ENCODE data around the gene C1QTNF8. TPM values are rescaled to one million over a fixed set of nuclear protein-coding genes. Genes with fewer than 3 reads are reported as not detected.
A peak's percentile ranks its signal among the peaks of the same experiment; 100 is the strongest.

C1QTNF8 gene
- total and polyA plus RNA-seq, 12 donors, result 0.15 TPM; not detected in 11

GRCh38 chr16:1107731-1108130, 11.7 kb upstream of the C1QTNF8 start:
- H3K27me3 ChIP-seq, result peaks cover 21 to 90% (median 63%) of the 10 kb centered on the region in 7 donors
- intact Hi-C loops (cut with DNase I), result loop anchor here in 5 of 10 donors (2.0 kb wide), 1 partner anchor 87 kb away; no protein-coding TSS in a partner anchor
- TF ChIP-seq CTCF (IDR thresholded peaks at IDR 0.05), result no peak
- no peaks in the 10 kb centered on the region for H3K36me3 ChIP-seq
- DNase-seq, result no peak
- no peak overlapping the region for H3K4me3 ChIP-seq
- H3K27ac ChIP-seq, result no peak overlapping the region
- no peak for ATAC-seq
- WGBS, 2 donors, result 77 to 83% methylated on average over 12 of the region's 12 CpGs
- no peaks in the 10 kb centered on the region for H3K9me3 ChIP-seq
- H3K4me1 ChIP-seq, result peaks cover 0 to 7% (median 5%) of the 10 kb centered on the region in 9 donors

GRCh38 chr16:1107141-1107540, 11.1 kb upstream of the C1QTNF8 start:
- no peak for TF ChIP-seq CTCF (IDR thresholded peaks at IDR 0.05)
- no peak overlapping the region for H3K27ac ChIP-seq
- WGBS, 2 donors, result 66 to 67% methylated on average over 22 of the region's 22 CpGs
- peaks cover 21 to 88% (median 64%) of the 10 kb centered on the region in 7 donors for H3K27me3 ChIP-seq
- intact Hi-C loops (cut with DNase I), result loop anchor here in 5 of 10 donors (2.0 kb wide), 1 partner anchor 88 kb away; no protein-coding TSS in a partner anchor
- no peak for ATAC-seq
- no peaks in the 10 kb centered on the region for H3K36me3 ChIP-seq
- DNase-seq, result no peak
- no peaks in the 10 kb centered on the region for H3K9me3 ChIP-seq
- no peak overlapping the region for H3K4me3 ChIP-seq
- H3K4me1 ChIP-seq, result peaks cover 0 to 7% (median 5%) of the 10 kb centered on the region in 9 donors

- H3K4me1 ChIP-seq, result peaks cover 0 to 7% (median 5%) of the 10 kb centered on the region in 9 donors
- DNase-seq (no peak), ATAC-seq (no peak)
- WGBS, 2 donors, result 77 to 80% methylated on average over 15 to 16 of the region's 16 CpGs
- H3K27ac ChIP-seq, result no peak overlapping the region
- H3K36me3 ChIP-seq, result no peaks in the 10 kb centered on the region
- no peaks in the 10 kb centered on the region for H3K9me3 ChIP-seq
- H3K4me3 ChIP-seq, result no peak overlapping the region
- peak in 1 of 9 donors; percentile 1 for TF ChIP-seq CTCF (IDR thresholded peaks at IDR 0.05)
- intact Hi-C loops (cut with DNase I), result loop anchor here in 7 of 10 donors (1.0 to 2.0 kb wide), 2 partner anchors 88 kb away; no protein-coding TSS in a partner anchor
- H3K27me3 ChIP-seq, result peaks cover 21 to 89% (median 69%) of the 10 kb centered on the region in 7 donors
Observed at GRCh38 chr16:1106659-1107058, 10.6 kb upstream of the C1QTNF8 start.

GRCh38 chr16:1105888-1106620, 10.0 kb upstream of the C1QTNF8 start:
- peak; percentile 60 to 82 (median 78) for TF ChIP-seq CTCF (IDR thresholded peaks at IDR 0.05)
- intact Hi-C loops (cut with DNase I), result loop anchor here in 7 of 10 donors (1.0 to 2.0 kb wide), 2 partner anchors 88 to 89 kb away; no protein-coding TSS in a partner anchor
- no peak overlapping the region for H3K27ac ChIP-seq
- H3K4me3 ChIP-seq, result no peak overlapping the region
- ATAC-seq, result peak; percentile 54 to 84 (median 69)
- no peaks in the 10 kb centered on the region for H3K9me3 ChIP-seq
- 26% methylated on average over 26 of the region's 26 CpGs for WGBS, 2 donors
- H3K4me1 ChIP-seq, result peaks cover 0 to 7% (median 5%) of the 10 kb centered on the region in 9 donors
- peaks cover 21 to 91% (median 75%) of the 10 kb centered on the region in 7 donors for H3K27me3 ChIP-seq
- H3K36me3 ChIP-seq, result no peaks in the 10 kb centered on the region
- peak; percentile 42 to 71 for DNase-seq

All from heart right ventricle (tissue), 16 donors.